Ectodermal cell (in vitro differentiated cells): Measurements from ENCODE around the gene UBA52.
A peak's percentile ranks its signal among the peaks of the same experiment; 100 is the strongest.

Experiments
- H3K27ac ChIP-seq: 2 replicates; pipeline ENCODE4 v1.7.0; 2013; ENCODE audit warnings: mild to moderate bottlenecking, low read depth, low read length; ENCODE audit not compliant: insufficient read depth, poor library complexity, severe bottlenecking
- H3K27me3 ChIP-seq: 2 replicates; pipeline ENCODE4 v1.7.0; 2013; ENCODE audit warnings: mild to moderate bottlenecking, low read length; ENCODE audit not compliant: insufficient read depth, control insufficient read depth, poor library complexity, severe bottlenecking
- H3K36me3 ChIP-seq: one replicate; pipeline ENCODE4 v1.7.0; 2013; ENCODE audit warnings: low read length; ENCODE audit not compliant: control insufficient read depth, insufficient read depth
- H3K4me1 ChIP-seq: one replicate; pipeline ENCODE4 v1.7.0; 2013; ENCODE audit warnings: low read length; ENCODE audit not compliant: control insufficient read depth, insufficient read depth
- H3K4me3 ChIP-seq: 2 replicates; pipeline ENCODE4 v1.7.0; 2013; ENCODE audit warnings: low read depth, low read length, control low read depth; ENCODE audit not compliant: insufficient read depth
- H3K9me3 ChIP-seq: 2 replicates; pipeline ENCODE4 v1.7.0; 2013; ENCODE audit warnings: mild to moderate bottlenecking, low read length, moderate library complexity; ENCODE audit not compliant: control insufficient read depth
- WGBS, 2 experiments: methylation state at CpG; one replicate each; pipeline ENCODE4 v1.1.7; 2013; ENCODE audit warnings: missing lambda C conversion rate in 2 of 2; 5-methylcytosine and 5-hydroxymethylcytosine counted together

Gene UBA52

DNA sequence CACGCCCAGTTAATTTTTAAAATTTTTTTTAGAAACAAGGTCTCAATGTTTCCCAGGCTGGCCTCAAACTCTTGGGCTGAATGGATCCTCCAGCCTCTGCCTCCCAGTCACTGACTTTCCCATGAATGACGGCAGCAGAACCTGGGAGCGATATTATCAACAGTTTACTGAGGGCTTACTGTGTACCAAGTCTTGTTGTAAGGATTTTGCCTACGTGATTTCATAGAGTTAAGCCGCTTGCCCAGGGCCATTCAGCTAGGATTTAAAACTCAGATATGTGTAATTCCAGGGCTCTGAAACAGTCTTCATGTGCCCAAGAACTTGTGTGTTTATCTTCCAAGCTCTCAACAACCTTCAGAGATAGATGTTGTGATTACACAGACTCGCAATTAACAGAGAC lies 20.0 kb upstream of the UBA52 start:
- Histone ChIP-seq H3K9me3 (no peaks in the 10 kb centered on the region), H3K4me1 (no peaks in the 10 kb centered on the region), H3K27ac (no peak overlapping the region), H3K36me3 (no peaks in the 10 kb centered on the region), H3K27me3 (no peaks in the 10 kb centered on the region), H3K4me3 (no peak overlapping the region)
- WGBS, 2 experiments, result 90 to 91% methylated on average over 5 to 6 of the region's 6 CpGs

GRCh38 chr19:18557411-18558201 lies 14.1 kb upstream of the UBA52 start, which contains the start of gene KXD1:
TSS of gene KXD1 (plus strand) at chr19:18557870. CDS start at chr19:18562057, 4,187 bp downstream.
- no peaks in the 10 kb centered on the region for H3K9me3 ChIP-seq
- peak within 1 kb of the TSS; percentile 55 for H3K27ac ChIP-seq
- no peaks in the 10 kb centered on the region for H3K27me3 ChIP-seq
- 2 to 3% methylated on average over 58 of the region's 58 CpGs for WGBS, 2 experiments
- H3K36me3 ChIP-seq, result no peaks in the 10 kb centered on the region
- peak within 1 kb of the TSS; percentile 76 for H3K4me3 ChIP-seq
- peaks cover 5% of the 10 kb centered on the region for H3K4me1 ChIP-seq

- no peaks in the 10 kb centered on the region for H3K27me3 ChIP-seq
- no peak overlapping the region for H3K27ac ChIP-seq
- WGBS, 2 experiments, result 22 to 25% methylated on average over 11 of the region's 11 CpGs
- H3K36me3 ChIP-seq, result peaks cover 3% of the 10 kb centered on the region
- peak overlapping the region; percentile 76 for H3K4me3 ChIP-seq
- H3K9me3 ChIP-seq, result no peaks in the 10 kb centered on the region
- peaks cover 5% of the 10 kb centered on the region for H3K4me1 ChIP-seq
Observed at GRCh38 chr19:18558202-18558555, 13.5 kb upstream of the UBA52 start.

DNA sequence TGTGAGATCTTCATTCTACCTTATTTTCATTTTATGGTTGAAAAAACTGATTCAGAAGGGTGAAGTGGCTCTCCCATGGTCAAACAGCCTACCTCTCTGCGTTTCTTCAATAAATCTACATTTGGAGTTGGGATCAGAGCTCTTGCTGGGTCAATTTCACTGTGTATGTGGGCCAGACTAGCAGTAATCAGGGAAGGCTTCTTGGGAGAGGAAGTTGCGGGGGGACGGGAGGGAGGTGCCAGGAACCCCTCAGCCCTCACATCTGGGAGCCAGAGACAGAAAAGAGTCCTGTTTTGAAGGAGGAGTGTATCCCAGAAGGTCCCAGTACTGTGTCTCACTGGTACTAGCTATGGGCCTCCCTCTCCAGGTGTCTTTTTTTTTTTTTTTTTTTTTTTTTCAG lies 13.1 kb upstream of the UBA52 start:
- Histone ChIP-seq H3K4me3 (peak overlapping the region; percentile 76), H3K4me1 (peaks cover 5% of the 10 kb centered on the region), H3K36me3 (peaks cover 8% of the 10 kb centered on the region), H3K9me3 (no peaks in the 10 kb centered on the region), H3K27me3 (no peaks in the 10 kb centered on the region), H3K27ac (no peak overlapping the region)
- WGBS, 2 experiments, result 75 to 87% methylated on average over 3 of the region's 3 CpGs

DNA sequence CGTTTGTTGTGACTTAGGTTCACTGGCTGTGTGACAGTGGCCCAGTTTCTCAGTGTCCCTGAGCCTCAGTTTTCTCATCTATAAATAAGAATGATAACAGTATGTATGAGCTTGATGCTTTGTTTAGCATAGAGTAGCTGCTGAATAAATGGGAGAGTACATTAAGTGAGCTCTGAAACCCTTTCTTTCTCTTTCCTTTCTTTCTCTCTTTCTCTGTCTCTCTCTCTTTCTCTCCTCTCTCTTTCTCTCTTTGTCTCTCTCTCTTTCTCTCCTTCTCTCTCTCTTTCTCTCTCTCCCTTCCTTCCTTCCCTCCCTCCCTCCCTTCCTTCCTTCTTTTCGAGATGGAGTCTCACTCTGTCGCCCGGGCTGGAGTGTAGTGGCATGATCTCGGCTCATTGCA lies 12.0 kb upstream of the UBA52 start:
- no peak overlapping the region for H3K4me3 ChIP-seq
- H3K27me3 ChIP-seq, result no peaks in the 10 kb centered on the region
- H3K9me3 ChIP-seq, result no peaks in the 10 kb centered on the region
- peaks cover 5% of the 10 kb centered on the region for H3K4me1 ChIP-seq
- WGBS, 2 experiments, result 91 to 92% methylated on average over 5 of the region's 5 CpGs
- H3K36me3 ChIP-seq, result peaks cover 12% of the 10 kb centered on the region
- H3K27ac ChIP-seq, result no peak overlapping the region

DNA sequence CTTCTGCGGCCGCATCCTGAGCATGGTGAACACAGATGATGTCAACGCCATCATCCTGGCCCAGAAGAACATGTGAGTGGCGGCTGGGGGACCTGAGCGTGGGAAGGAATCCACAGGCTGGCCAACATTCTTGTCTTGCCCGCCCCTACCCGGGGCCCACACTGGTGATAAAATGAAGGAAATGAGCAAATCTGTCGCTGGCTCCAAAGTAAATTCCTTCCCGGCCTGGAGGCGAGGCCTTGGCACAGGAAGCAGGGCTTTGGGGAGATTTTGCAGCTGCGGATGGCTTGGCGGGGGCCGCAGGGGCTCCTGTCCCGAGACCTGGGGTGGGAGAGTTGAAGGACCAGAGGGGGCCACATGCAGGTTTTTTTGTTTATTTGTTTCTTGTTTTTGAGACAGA lies 9.6 kb upstream of the UBA52 start:
- Histone ChIP-seq H3K9me3 (no peaks in the 10 kb centered on the region), H3K4me3 (no peak overlapping the region), H3K36me3 (peaks cover 22% of the 10 kb centered on the region), H3K27ac (no peak overlapping the region), H3K27me3 (no peaks in the 10 kb centered on the region), H3K4me1 (peaks cover 5% of the 10 kb centered on the region)
- WGBS, 2 experiments, result 94 to 96% methylated on average over 14 of the region's 14 CpGs

- peaks cover 32% of the 10 kb centered on the region for H3K36me3 ChIP-seq
- H3K9me3 ChIP-seq, result no peaks in the 10 kb centered on the region
- no peaks in the 10 kb centered on the region for H3K4me1 ChIP-seq
- no peaks in the 10 kb centered on the region for H3K27me3 ChIP-seq
- H3K4me3 ChIP-seq, result no peak overlapping the region
- H3K27ac ChIP-seq, result no peak overlapping the region
- WGBS, 2 experiments, result 97% methylated on average over 8 of the region's 8 CpGs
Observed at GRCh38 chr19:18566953-18567352, 4.7 kb upstream of the UBA52 start.

- peaks cover 5% of the 10 kb centered on the region for H3K4me1 ChIP-seq
- 97% methylated on average over 15 of the region's 15 CpGs for WGBS, 2 experiments
- no peak overlapping the region for H3K27ac ChIP-seq
- H3K9me3 ChIP-seq, result no peaks in the 10 kb centered on the region
- H3K36me3 ChIP-seq, result peaks cover 27% of the 10 kb centered on the region
- H3K27me3 ChIP-seq, result no peaks in the 10 kb centered on the region
- H3K4me3 ChIP-seq, result no peak overlapping the region
Observed at GRCh38 chr19:18568367-18568766, 3.3 kb upstream of the UBA52 start.

DNA sequence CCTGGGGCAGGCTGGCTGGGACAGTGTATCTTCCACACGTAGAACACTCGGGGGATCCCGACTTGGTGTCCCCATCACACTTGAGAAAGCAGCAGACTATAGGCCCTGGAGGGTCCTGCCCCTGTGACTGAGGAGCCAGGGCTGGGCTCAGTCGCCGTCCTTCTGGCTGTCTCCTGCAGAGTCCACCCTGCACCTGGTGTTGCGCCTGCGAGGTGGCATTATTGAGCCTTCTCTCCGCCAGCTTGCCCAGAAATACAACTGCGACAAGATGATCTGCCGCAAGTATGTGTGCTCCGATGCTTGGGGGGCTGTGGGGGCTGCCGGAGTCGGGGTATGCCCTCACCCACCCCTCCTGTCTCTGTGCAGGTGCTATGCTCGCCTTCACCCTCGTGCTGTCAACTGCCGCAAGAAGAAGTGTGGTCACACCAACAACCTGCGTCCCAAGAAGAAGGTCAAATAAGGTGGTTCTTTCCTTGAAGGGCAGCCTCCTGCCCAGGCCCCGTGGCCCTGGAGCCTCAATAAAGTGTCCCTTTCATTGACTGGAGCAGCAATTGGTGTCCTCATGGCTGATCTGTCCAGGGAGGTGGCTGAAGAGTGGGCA lies 3.1 kb downstream of the UBA52 start:
- peaks cover 20% of the 10 kb centered on the region for H3K36me3 ChIP-seq
- H3K27ac ChIP-seq, result no peak overlapping the region
- no peaks in the 10 kb centered on the region for H3K9me3 ChIP-seq
- H3K27me3 ChIP-seq, result no peaks in the 10 kb centered on the region
- H3K4me3 ChIP-seq, result no peak overlapping the region
- 95 to 97% methylated on average over 18 of the region's 18 CpGs for WGBS, 2 experiments
- H3K4me1 ChIP-seq, result peaks cover 5% of the 10 kb centered on the region

DNA sequence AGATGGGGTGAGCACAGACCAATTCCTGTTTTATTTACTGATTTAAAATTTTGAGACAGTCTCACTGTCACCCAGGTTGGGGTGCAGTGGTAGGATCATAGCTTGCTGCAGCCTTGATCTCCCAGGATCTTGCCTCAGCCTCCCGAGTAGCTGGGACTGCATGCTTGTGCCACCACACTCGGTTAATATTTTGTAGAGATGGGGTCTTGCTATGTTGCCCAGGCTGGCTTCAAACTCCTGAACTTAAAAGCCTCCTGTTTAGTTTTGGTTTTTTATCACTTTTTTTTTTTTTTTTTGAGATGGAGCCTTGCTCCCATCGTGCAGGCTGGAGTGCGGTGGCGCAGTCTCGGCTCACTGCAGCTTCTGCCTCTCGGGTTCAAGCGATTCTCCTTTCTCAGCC lies 4.7 kb downstream of the UBA52 start:
- H3K9me3 ChIP-seq, result no peaks in the 10 kb centered on the region
- peaks cover 20% of the 10 kb centered on the region for H3K36me3 ChIP-seq
- 92% methylated on average over 8 of the region's 8 CpGs for WGBS, 2 experiments
- peaks cover 5% of the 10 kb centered on the region for H3K4me1 ChIP-seq
- H3K27ac ChIP-seq, result no peak overlapping the region
- H3K4me3 ChIP-seq, result no peak overlapping the region
- H3K27me3 ChIP-seq, result no peaks in the 10 kb centered on the region
